C4-2B (cell line): ENCODE data around the gene HNF4A.

Experiments
- H3K27ac ChIP-seq: fragments of 450-650 bp; 2 replicates; pipeline ENCODE4 v1.5.1; 2017
- ZFX ChIP-seq: fragments of 450-650 bp; IDR thresholded peaks from 2 replicates; pipeline ENCODE4 v1.6.1; 2017
- TF ChIP-seq, protein P1 (sequence below): fragments of 450-650 bp; conservative IDR thresholded peaks from 2 replicates; pipeline ENCODE4 v1.5.1; 2017; ENCODE audit warnings: mild to moderate bottlenecking

The HNF4A gene

GRCh38 chr20:44393608-44394451, 38.3 kb downstream of the HNF4A start:
- H3K27ac ChIP-seq = no peak overlapping the region
- TF ChIP-seq ZFX = no peak
- TF ChIP-seq, protein P1, sequence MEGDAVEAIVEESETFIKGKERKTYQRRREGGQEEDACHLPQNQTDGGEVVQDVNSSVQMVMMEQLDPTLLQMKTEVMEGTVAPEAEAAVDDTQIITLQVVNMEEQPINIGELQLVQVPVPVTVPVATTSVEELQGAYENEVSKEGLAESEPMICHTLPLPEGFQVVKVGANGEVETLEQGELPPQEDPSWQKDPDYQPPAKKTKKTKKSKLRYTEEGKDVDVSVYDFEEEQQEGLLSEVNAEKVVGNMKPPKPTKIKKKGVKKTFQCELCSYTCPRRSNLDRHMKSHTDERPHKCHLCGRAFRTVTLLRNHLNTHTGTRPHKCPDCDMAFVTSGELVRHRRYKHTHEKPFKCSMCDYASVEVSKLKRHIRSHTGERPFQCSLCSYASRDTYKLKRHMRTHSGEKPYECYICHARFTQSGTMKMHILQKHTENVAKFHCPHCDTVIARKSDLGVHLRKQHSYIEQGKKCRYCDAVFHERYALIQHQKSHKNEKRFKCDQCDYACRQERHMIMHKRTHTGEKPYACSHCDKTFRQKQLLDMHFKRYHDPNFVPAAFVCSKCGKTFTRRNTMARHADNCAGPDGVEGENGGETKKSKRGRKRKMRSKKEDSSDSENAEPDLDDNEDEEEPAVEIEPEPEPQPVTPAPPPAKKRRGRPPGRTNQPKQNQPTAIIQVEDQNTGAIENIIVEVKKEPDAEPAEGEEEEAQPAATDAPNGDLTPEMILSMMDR = no peak

DNA sequence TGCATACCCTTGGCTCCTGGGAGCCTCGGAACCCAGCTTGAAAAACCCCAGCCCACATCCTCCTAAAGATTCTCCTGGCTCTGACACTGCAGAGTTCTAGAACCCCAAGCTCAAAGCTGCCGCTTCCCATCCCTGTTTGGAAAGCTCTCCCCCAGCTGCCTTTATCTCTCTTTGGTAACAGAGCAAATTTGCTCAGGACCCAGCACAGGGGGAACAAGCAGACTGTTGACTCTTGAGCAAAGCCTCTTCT, 38.9 kb downstream of the HNF4A start:
- no peak overlapping the region for H3K27ac ChIP-seq
- TF ChIP-seq, protein P1 = no peak
- no peak for TF ChIP-seq ZFX

GRCh38 chr20:44394702-44395460, 39.4 kb downstream of the HNF4A start:
- H3K27ac ChIP-seq = no peak overlapping the region
- no peak for TF ChIP-seq ZFX
- TF ChIP-seq, protein P1 = no peak

- TF ChIP-seq, protein P1 = no peak
Observed at GRCh38 chr20:44395461-44396340, 40.2 kb downstream of the HNF4A start.

GRCh38 chr20:44396369-44397130, 41.1 kb downstream of the HNF4A start:
- TF ChIP-seq, protein P1 = no peak
- no peak overlapping the region for H3K27ac ChIP-seq

More at GRCh38 chr20:44395461-44396340, 40.2 kb downstream of the HNF4A start:
- H3K27ac ChIP-seq = no peak overlapping the region

- TF ChIP-seq, protein P1 = no peak
- TF ChIP-seq ZFX = no peak
- H3K27ac ChIP-seq = no peak overlapping the region
Observed at GRCh38 chr20:44398335-44398734, 42.8 kb downstream of the HNF4A start.
